Measurements from ENCODE around the gene ADARB1.

The ADARB1 gene

DNA sequence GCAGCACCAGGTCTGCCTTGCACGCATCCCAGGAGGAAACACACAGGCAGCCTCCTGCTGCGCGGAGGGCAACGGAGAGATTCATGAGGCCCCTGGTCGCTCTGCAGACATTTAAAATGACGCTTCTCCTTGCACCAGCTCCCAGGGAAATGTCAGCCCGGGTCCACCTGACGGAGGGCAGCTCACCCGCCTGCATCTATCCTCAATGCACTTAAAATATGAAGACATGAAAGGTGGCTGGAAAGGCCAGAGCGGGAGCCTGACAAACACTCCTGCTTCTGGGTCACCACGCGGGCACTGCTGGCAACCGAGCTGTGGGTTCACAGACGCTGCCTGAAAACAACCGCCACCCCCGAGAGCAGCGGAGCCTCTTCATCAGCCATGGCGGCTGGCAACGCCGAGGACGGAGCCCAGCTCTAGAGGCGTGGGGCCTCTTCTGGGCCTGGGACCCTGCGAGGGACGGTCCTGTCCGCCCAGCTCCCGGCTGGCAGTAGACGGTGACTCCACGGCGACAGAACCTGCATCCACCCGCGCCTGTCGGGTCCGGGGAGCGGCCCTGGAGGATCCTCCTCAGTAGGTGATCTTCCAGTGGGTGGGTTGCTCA, 190.6 kb downstream of the ADARB1 start:
- TF ChIP-seq, protein P1, sequence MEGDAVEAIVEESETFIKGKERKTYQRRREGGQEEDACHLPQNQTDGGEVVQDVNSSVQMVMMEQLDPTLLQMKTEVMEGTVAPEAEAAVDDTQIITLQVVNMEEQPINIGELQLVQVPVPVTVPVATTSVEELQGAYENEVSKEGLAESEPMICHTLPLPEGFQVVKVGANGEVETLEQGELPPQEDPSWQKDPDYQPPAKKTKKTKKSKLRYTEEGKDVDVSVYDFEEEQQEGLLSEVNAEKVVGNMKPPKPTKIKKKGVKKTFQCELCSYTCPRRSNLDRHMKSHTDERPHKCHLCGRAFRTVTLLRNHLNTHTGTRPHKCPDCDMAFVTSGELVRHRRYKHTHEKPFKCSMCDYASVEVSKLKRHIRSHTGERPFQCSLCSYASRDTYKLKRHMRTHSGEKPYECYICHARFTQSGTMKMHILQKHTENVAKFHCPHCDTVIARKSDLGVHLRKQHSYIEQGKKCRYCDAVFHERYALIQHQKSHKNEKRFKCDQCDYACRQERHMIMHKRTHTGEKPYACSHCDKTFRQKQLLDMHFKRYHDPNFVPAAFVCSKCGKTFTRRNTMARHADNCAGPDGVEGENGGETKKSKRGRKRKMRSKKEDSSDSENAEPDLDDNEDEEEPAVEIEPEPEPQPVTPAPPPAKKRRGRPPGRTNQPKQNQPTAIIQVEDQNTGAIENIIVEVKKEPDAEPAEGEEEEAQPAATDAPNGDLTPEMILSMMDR (IDR thresholded peaks at IDR 0.05; ENCODE audit: borderline replicate concordance, control extremely low read depth, extremely low read depth, insufficient read depth, missing control alignments): no peak
- DNase-seq (ENCODE audit: low spot score): no peak
- in situ Hi-C loops (cut with MboI; ENCODE audit: low sequenced_read_pairs, unreplicated experiment): no loop called here

DNA sequence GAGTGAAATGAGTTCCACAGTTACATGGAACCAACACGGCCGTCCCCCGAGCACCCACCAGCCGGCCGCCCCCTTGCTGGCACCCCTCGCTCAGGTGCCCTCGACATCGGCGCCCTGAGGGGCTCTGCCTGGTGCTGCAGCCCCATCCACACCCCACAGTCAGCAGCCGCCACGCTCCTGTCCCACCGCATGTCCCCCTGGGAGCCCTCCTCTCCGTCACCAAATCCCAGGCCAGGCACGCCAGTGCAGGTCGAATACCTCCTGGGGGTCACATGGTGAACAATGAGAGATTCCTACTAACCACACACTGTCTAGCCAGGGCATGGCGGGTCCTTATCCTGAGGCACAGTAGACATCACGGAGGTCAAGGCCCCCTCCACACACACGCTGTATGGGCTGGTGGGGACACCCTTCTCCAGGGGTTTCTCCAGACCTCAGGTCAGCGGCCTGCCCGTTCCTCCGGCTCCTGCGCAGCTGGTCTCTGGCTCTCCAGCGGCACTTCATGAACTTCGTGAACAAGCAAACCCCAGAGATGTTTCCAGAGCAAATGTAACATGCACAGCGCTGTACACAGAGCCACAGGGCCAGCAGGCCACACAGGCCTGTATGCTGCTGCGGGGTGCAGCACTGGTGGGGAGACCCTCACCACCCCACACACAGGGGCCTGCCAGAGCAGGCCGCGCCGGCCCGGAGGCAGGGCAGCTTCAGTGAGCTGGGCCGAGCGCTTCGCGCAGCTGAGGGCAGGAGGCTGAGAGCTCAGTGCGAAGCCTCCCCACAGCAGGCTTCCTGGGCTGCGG, 191.5 kb downstream of the ADARB1 start:
- TF ChIP-seq, protein P1 (IDR thresholded peaks at IDR 0.05; ENCODE audit: borderline replicate concordance, control extremely low read depth, extremely low read depth, insufficient read depth, missing control alignments): no peak
- DNase-seq (ENCODE audit: low spot score): no peak
- in situ Hi-C loops (cut with MboI; ENCODE audit: low sequenced_read_pairs, unreplicated experiment): no loop called here

DNA sequence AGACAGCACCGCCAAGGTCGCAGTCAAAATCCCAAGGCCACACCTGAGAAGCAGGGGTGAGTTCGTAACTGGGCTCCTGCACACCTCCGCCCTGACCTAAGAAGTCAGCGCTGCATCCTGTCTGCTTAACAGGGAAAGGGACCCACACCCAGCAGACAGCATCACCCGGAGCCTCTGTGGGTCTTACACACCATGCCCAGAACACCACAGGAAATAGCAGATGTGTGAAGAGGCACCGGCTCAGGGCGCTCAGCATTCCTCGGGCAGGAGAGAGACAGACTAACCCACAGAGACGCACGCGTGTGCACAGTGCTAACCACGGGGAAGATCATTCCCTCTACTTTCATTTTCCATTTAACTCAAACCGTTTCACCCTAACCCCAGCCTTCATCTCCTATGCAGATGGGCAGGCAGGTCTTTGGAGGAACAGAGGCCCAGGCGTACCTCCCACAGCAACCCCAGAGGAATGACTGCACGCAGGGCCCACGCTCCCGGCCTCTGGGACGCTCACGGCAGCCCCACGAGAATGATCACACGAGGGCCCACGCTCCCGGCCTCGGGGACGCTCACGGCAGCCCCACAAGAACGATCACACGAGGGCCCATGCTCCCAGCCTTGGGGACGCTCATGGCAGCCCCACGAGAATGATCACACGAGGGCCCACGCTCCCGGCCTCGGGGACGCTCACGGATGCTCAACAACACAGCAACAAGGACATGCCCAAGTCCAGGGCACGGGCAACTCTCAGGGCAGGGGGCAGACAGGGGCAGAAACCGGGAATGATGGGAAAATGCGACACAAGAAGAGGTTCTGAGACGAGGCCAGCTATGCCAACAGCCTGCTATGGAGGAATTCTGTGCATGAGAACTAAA, 192.4 kb downstream of the ADARB1 start:
- TF ChIP-seq, protein P1 (IDR thresholded peaks at IDR 0.05; ENCODE audit: borderline replicate concordance, control extremely low read depth, extremely low read depth, insufficient read depth, missing control alignments): no peak
- no peak for DNase-seq (ENCODE audit: low spot score)
- in situ Hi-C loops (cut with MboI; ENCODE audit: low sequenced_read_pairs, unreplicated experiment): no loop called here

DNA sequence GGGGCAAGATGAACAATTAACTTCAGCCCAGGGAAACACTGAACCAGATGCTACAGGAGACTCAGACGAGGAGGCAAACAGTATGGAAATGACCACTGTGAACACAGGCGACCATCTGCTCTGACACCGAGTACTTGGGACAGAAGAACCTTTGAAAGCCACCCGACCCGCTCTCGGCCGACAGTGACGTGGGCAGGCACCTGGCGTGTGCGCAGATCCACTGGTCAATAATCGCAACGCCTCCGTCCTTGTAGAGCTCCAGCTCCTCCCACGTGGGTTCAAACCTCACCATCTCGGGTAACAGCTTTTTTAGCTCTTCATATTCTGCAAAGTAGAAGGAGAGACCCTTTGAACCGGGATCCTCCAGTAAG, 193.0 kb downstream of the ADARB1 start:
- TF ChIP-seq, protein P1 (IDR thresholded peaks at IDR 0.05; ENCODE audit: borderline replicate concordance, control extremely low read depth, extremely low read depth, insufficient read depth, missing control alignments): no peak
- in situ Hi-C loops (cut with MboI; ENCODE audit: low sequenced_read_pairs, unreplicated experiment): no loop called here
- no peak for DNase-seq (ENCODE audit: low spot score)

DNA sequence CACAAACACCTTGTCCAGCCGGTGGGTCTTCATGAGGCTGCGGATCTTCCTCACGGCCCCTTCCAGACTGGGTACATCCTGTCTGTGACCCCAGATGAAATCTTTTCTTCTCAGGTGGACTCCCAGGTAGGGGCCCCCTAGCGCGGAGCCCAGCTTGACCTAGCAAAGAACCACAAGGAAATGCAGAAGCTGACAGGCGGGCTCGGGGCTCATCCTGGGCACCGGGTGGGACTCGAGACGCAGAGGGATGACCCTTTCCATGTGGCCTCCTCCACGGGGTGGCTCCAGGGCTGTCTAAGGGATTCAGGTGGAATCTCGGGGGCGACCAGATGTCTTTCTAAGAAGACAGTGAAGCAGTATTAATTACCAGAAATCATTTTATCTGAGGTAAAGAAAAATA, 195.5 kb downstream of the ADARB1 start:
- TF ChIP-seq, protein P1 (IDR thresholded peaks at IDR 0.05; ENCODE audit: borderline replicate concordance, control extremely low read depth, extremely low read depth, insufficient read depth, missing control alignments): no peak
- in situ Hi-C loops (cut with MboI; ENCODE audit: low sequenced_read_pairs, unreplicated experiment): loop anchor here (10.0 kb wide), 1 partner anchor 325 kb away; no protein-coding TSS in a partner anchor
- DNase-seq (ENCODE audit: low spot score): no peak

DNA sequence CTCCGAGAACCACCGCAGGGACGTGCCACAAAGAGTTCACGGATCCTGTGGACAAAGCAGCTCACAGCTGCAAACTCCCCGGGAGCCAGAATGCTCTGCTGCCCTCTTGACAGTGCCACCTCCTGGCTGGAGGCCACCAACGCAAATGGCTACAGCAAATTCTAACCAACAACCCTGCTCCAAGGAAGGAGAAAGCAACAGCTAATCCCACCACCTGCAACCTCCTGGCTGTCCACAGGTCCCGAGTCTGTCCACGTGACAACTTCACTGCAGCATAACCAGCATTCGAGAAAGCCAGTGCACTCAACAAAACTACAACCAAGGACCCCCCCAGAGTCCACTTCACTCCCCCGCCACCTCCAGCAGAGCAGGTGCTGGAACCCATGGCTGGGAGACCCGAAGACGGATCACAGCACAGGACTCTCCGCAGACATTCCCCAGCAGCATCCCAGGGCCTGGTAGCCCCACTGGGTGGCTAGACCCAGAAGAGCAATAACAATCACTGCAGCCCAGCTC, 196.0 kb downstream of the ADARB1 start:
- in situ Hi-C loops (cut with MboI; ENCODE audit: low sequenced_read_pairs, unreplicated experiment): loop anchor here (10.0 kb wide), 1 partner anchor 324 kb away; no protein-coding TSS in a partner anchor
- DNase-seq (ENCODE audit: low spot score): no peak
- TF ChIP-seq, protein P1 (IDR thresholded peaks at IDR 0.05; ENCODE audit: borderline replicate concordance, control extremely low read depth, extremely low read depth, insufficient read depth, missing control alignments): no peak
